ENCODE data around the gene GALP. TPM values are rescaled to one million over a fixed set of nuclear protein-coding genes. Genes with fewer than 3 reads are reported as not detected.
A peak's percentile ranks its signal among the peaks of the same experiment; 100 is the strongest.

The GALP gene
- total and polyA plus RNA-seq, 2 donors (not counting 1 experiment from before 2014, with no cell fraction given), result not detected

GRCh38 chr19:56139847-56140582 lies 35.8 kb upstream of the GALP start:
- peaks cover 36% of the 10 kb centered on the region for H3K79me2 ChIP-seq (ENCODE audit: control insufficient read depth, insufficient read depth, low read length)
- no peaks in the 10 kb centered on the region for H3K9me3 ChIP-seq (ENCODE audit: control extremely low read depth in 1 of 3, control insufficient read depth in 2 of 3, insufficient read depth in 1 of 3, low read length in 2 of 3)
- intact Hi-C loops (cut with micrococcal nuclease), result loop anchor here (1.0 to 10.0 kb wide), 3 partner anchors 35 to 515 kb away; partner anchors contain the start of gene ZNF784
- H3K36me3 ChIP-seq (replicated peaks in 1 of 2; ENCODE audit: control extremely low read depth in 1 of 2, control insufficient read depth in 1 of 2, extremely low read depth in 1 of 2, insufficient read depth in 2 of 2, low read length in 1 of 2), result no peaks in the 10 kb centered on the region
- Mint-ChIP-seq H3K9me3 (ENCODE audit: insufficient read depth) (no peaks in the 10 kb centered on the region), H3K4me3 (peak overlapping the region; percentile 87), H3K27ac (peak overlapping the region; percentile 93), H3K4me1 (peaks cover 32% of the 10 kb centered on the region), H3K27me3 (no peaks in the 10 kb centered on the region)
- peak overlapping the region; percentile 92 for H2AFZ ChIP-seq (ENCODE audit: insufficient read depth, low read depth, low read length, poor library complexity, severe bottlenecking)
- peak overlapping the region; percentile 81 for H3K9ac ChIP-seq (ENCODE audit: low read length)
- H3K4me3 ChIP-seq (ENCODE audit: control extremely low read depth in 1 of 5, extremely low read depth in 1 of 5, insufficient read depth in 1 of 5, low read depth in 2 of 5, low read length in 4 of 5), result peak overlapping the region; percentile 61 to 83 (median 79)
- H3K4me1 ChIP-seq (ENCODE audit: control insufficient read depth in 2 of 2, insufficient read depth in 2 of 2, low read length in 2 of 2), result peaks cover 13 to 17% of the 10 kb centered on the region in 2 donors
- no peaks in the 10 kb centered on the region for H3K27me3 ChIP-seq (replicated peaks in 1 of 4; ENCODE audit: control extremely low read depth in 1 of 4, control insufficient read depth in 3 of 4, insufficient read depth in 4 of 4, low read length in 3 of 4)
- peak overlapping the region; percentile 84 to 89 for H3K27ac ChIP-seq (ENCODE audit: low read length in 2 of 2)
- 38% methylated on average over 20 of the region's 22 CpGs for WGBS (ENCODE audit: insufficient coverage)
- ATAC-seq (ENCODE audit: low read depth) (no peak), DNase-seq (no peak)
- no peaks in the 10 kb centered on the region for H4K20me1 ChIP-seq (ENCODE audit: control insufficient read depth, insufficient read depth, low read length, poor library complexity, severe bottlenecking)
- ChIA-PET POLR2A (interaction anchor here (0.6 to 1.5 kb wide), 3 partner anchors 19 to 1199 kb away, joined by 3 to 13 read pairs (median 5); partner anchors contain the start of gene ZNF787), CTCF (interaction anchor here (0.9 kb wide), 1 partner anchor 35 kb away, joined by 4 read pairs; no protein-coding TSS in a partner anchor)
- TF ChIP-seq EZH2 (IDR thresholded peaks at IDR 0.05; ENCODE audit: borderline replicate concordance, insufficient read depth, low read depth, low read length, poor library complexity, severe bottlenecking) (no peak), CTCF (IDR thresholded peaks at IDR 0.05) (no peak)
- peak overlapping the region; percentile 92 for H3K4me2 ChIP-seq (replicated peaks; ENCODE audit: low read depth, low read length, poor library complexity, severe bottlenecking)
